Uterus (tissue), 4 donors: ENCODE measurements around the gene IFRD1. TPM values are rescaled to one million over a fixed set of nuclear protein-coding genes. Genes with fewer than 3 reads are reported as not detected.
"Not testable (repeated sequence)": the region's sequence is repeated elsewhere in the genome, so short reads cannot be mapped to it uniquely, and the experiment has no call there.

Experiments
- DNase-seq, 2 donors: peaks; one replicate each; pipeline ENCODE4 v3.0.0-alpha.2; 2019 to 2020
- H3K27ac ChIP-seq, 2 donors: fragments of 200-600 bp; sonication (generic); 1 replicate in 1 of 2; 2 replicates in 1 of 2; pipeline ENCODE4 v1.5.1; 2016 to 2018
- H3K27me3 ChIP-seq, 2 donors: fragments of 200-600 bp; sonication (generic); one replicate each; pipeline ENCODE4 v1.5.1; 2018 to 2019; ENCODE audit warnings: control low read depth in 1 of 2
- H3K36me3 ChIP-seq, 2 donors: fragments of 200-600 bp; sonication (generic); one replicate each; pipeline ENCODE4 v1.5.1; 2019; ENCODE audit warnings: control low read depth in 1 of 2
- H3K4me1 ChIP-seq, 2 donors: fragments of 200-600 bp; sonication (generic); one replicate each; pipeline ENCODE4 v1.5.1; 2018 to 2019; ENCODE audit warnings: control low read depth in 1 of 2
- H3K4me3 ChIP-seq, 2 donors: fragments of 200-600 bp; sonication (generic); 1 replicate in 1 of 2; 2 replicates in 1 of 2; pipeline ENCODE4 v1.5.1; 2018 to 2019; ENCODE audit warnings: mild to moderate bottlenecking in 1 of 2
- H3K9me3 ChIP-seq, 2 donors: fragments of 200-600 bp; sonication (generic); one replicate each; pipeline ENCODE4 v1.5.1; 2019; ENCODE audit warnings: control low read depth in 1 of 2
- POLR2A ChIP-seq, 2 donors: fragments of 450-650 bp; IDR thresholded peaks; one replicate each; pipeline ENCODE4 v1.6.1; 2016; ENCODE audit warnings: antibody characterized with exemption in 2 of 2, mild to moderate bottlenecking in 1 of 2, moderate library complexity in 1 of 2
- intact Hi-C: fragments of 100-400 bp; cut with DNase I; formaldehyde crosslinking; loops from one replicate; pipeline ENCODE4 v1.15.1; 2023; ENCODE audit warnings: low total_unique reads
- total RNA-seq, 4 donors: library from RNA; depleted of rRNA in 3 of 4; stranded (reverse); fragments of >200 nt in 3 of 4; gene quantifications; one replicate each; pipeline versions ENCODE4 v1.1.0 to v1.2.4, GENCODE V29; 2014 to 2023
- TF ChIP-seq, protein P1 (sequence below), 4 experiments: fragments of 200-600 bp in 2 of 4; fragments of 450-650 bp in 2 of 4; sonication (generic) in 2 of 4; IDR thresholded peaks; one replicate each; pipeline ENCODE4 v1.5.1; 2016 to 2019; ENCODE audit warnings: antibody characterized with exemption in 4 of 4, mild to moderate bottlenecking in 2 of 4, moderate library complexity in 1 of 4
- donor health status: DM: yes; HTN: yes; CAD: no.

The IFRD1 gene
- total RNA-seq, 4 donors from 2014 or later, result 26.4 to 60.1 (median 36.3) TPM

DNA sequence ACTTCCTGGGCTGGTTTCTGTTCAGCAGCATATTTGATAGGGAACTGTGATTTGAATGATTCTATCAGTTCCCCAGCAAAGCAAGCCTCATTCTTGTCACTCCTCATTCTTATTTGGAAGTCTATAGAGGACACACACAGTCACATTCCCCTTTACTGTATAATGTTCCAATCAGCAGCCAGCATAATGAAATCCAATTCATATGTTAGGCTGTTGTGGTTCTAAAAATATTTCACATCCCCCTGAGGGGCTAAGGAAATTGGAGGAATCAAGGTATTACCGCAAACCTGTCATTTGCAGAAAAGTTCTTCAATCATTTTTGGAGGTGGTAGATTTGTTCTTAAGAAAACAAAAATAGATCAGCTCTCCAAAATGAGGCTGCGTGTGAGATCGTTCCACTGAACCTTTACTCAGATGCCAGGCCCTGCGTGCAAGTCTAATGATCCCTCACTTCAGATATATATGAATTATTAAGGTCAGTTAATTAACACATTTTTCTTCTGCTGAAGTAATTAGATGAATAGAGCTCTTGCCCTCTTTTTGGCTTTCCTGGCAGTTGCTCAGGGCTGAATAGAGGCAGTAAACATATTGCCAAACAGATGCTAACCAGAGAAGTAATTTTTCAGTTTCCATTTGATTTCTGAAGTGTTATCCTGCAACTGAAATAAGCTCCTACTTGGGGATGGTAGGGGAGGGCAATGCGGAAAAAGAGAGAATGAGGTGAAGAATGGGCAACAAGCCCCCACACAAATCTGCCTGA, 62.4 kb downstream of the IFRD1 start:
- H3K4me3 ChIP-seq, result no peak overlapping the region
- intact Hi-C loops, result no loop called here
- no peak for DNase-seq
- no peaks in the 10 kb centered on the region for H3K4me1 ChIP-seq
- no peaks in the 10 kb centered on the region for H3K36me3 ChIP-seq
- no peaks in the 10 kb centered on the region for H3K9me3 ChIP-seq
- TF ChIP-seq POLR2A (IDR thresholded peaks at IDR 0.05), result no peak
- TF ChIP-seq, protein P1, sequence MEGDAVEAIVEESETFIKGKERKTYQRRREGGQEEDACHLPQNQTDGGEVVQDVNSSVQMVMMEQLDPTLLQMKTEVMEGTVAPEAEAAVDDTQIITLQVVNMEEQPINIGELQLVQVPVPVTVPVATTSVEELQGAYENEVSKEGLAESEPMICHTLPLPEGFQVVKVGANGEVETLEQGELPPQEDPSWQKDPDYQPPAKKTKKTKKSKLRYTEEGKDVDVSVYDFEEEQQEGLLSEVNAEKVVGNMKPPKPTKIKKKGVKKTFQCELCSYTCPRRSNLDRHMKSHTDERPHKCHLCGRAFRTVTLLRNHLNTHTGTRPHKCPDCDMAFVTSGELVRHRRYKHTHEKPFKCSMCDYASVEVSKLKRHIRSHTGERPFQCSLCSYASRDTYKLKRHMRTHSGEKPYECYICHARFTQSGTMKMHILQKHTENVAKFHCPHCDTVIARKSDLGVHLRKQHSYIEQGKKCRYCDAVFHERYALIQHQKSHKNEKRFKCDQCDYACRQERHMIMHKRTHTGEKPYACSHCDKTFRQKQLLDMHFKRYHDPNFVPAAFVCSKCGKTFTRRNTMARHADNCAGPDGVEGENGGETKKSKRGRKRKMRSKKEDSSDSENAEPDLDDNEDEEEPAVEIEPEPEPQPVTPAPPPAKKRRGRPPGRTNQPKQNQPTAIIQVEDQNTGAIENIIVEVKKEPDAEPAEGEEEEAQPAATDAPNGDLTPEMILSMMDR (IDR thresholded peaks at IDR 0.05), result no peak
- no peak overlapping the region for H3K27ac ChIP-seq
- no peaks in the 10 kb centered on the region for H3K27me3 ChIP-seq

DNA sequence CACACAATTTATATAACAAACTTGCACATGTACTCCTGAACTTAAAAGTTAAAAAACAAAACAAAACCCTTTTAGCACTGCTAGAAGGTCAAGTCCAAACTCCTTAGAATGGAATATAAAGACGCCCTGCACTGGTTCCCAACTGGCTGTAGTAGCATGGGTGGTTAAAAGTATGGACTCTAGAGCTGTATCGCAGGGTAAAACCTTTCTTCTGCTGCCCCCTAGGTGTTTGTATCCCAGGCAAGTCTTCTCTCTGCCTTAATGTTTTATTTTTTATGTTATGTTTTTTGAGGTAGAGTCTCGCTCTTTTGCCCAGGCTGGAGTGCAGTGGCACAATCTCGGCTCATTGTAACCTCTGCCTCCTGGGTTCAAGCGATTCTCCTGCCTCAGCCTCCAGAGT, 65.7 kb downstream of the IFRD1 start:
- intact Hi-C loops, result no loop called here
- H3K36me3 ChIP-seq, result no peaks in the 10 kb centered on the region

DNA sequence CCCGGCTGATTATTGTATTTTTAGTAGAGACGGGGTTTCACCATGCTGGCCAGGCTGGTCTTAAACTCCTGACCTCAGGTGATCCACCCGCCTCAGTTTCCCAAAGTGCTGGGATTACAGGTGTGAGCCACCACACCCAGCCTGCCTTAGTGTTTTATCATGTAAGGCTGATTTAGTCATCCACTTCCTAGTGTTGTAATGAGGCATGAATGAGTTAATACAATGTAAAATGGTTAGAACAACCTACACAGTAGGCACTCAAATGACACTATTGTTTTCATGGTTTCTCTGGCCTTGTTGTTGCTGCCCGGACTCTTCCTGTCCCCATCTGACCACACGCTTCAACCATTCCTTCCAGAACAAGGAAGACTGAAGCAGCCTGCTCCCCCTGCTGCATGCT, 66.2 kb downstream of the IFRD1 start:
- H3K4me3 ChIP-seq, H3K9me3 ChIP-seq, H3K4me1 ChIP-seq, H3K27ac ChIP-seq, intact Hi-C loops, H3K27me3 ChIP-seq, DNase-seq, H3K36me3 ChIP-seq: not testable (repeated sequence)

More for the DNA sequence above, 65.7 kb downstream of the IFRD1 start:
- no peaks in the 10 kb centered on the region for H3K27me3 ChIP-seq
- no peak overlapping the region for H3K27ac ChIP-seq
- no peak for DNase-seq
- no peaks in the 10 kb centered on the region for H3K4me1 ChIP-seq
- H3K9me3 ChIP-seq, result no peaks in the 10 kb centered on the region
- TF ChIP-seq POLR2A (IDR thresholded peaks at IDR 0.05), result no peak
- TF ChIP-seq, protein P1 (IDR thresholded peaks at IDR 0.05), result no peak
- no peak overlapping the region for H3K4me3 ChIP-seq

DNA sequence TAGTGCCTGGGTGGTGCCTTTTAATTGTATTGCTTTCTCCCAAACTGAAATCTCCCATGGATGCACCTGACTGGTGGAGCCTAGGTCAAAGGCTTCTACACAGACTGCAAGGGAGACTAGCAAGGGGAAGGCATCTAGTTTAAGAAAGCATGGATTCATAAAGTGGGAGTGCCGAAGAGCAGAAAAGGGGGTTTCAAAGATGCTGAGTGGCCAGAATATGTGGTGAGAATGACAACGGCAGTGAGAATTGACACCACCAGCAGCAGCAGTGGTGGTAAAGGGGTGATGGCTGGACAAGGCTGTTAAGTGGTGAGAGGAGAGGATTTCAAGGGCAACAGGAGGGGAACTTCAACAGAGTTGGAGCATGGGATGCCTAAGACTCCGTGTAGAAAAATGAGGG, 67.2 kb downstream of the IFRD1 start:
- Histone ChIP-seq H3K4me1 (no peaks in the 10 kb centered on the region), H3K27ac (no peak overlapping the region), H3K36me3 (no peaks in the 10 kb centered on the region), H3K4me3 (no peak overlapping the region), H3K27me3 (no peaks in the 10 kb centered on the region), H3K9me3 (no peaks in the 10 kb centered on the region)
- intact Hi-C loops, result no loop called here
- DNase-seq, result no peak
- TF ChIP-seq POLR2A (IDR thresholded peaks at IDR 0.05), result no peak
- TF ChIP-seq, protein P1 (IDR thresholded peaks at IDR 0.05), result no peak

DNA sequence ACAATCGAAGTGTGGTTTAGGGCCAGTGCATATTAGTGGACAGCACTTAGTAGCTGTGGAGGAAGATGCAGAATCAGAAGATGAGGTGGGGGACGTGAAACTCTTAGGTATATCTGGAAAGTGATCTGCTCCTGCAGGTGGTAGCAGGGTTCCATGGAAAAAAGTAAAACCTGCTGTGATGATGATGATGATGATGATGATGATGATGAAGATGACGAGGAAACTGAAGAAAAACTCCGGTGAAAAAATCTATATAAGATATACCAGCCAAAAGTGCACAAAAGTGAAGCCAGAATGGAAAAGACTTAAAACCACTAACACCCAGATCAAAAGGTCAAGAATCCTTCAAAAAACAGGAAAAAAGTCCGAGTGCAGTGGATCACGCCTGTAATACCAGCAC, 70.5 kb downstream of the IFRD1 start:
- no peaks in the 10 kb centered on the region for H3K9me3 ChIP-seq
- no peaks in the 10 kb centered on the region for H3K27me3 ChIP-seq
- no peak for DNase-seq
- intact Hi-C loops, result no loop called here
- no peak overlapping the region for H3K4me3 ChIP-seq
- TF ChIP-seq, protein P1 (IDR thresholded peaks at IDR 0.05), result no peak
- TF ChIP-seq POLR2A (IDR thresholded peaks at IDR 0.05), result no peak
- H3K27ac ChIP-seq, result no peak overlapping the region
- no peaks in the 10 kb centered on the region for H3K4me1 ChIP-seq
- H3K36me3 ChIP-seq, result no peaks in the 10 kb centered on the region
